ENCODE results near the gene U2SURP.
"Not testable (repeated sequence)": the region's sequence is repeated elsewhere in the genome, so short reads cannot be mapped to it uniquely, and the experiment has no call there.

DNA sequence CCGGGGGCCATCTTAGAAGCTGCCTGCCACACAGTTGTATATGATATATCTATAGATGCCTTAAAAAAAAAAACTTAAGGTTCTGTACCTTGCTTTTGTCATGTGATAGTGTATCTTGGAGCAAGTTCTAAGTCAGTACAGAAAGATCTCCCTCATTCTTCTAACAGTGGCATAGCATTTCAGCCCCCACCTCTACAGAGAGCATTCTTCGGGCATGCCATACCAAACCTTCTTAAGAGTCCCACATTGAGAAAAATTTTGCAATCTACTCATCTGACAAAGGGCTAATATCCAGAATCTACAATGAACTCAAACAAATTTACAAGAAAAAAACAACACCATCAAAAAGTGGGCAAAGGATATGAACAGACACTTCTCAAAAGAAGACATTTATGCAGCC is 13.1 kb upstream of the U2SURP start:
- TF ChIP-seq POLR2A (IDR thresholded peaks at IDR 0.05; ENCODE audit: low read length); GATA1 (IDR thresholded peaks at IDR 0.05; ENCODE audit: low read depth, low read length): not testable (repeated sequence)

Data from erythroblast (primary cell).